Neural progenitor cell (in vitro differentiated cells): Measurements from ENCODE around the gene SCAANT1.

Source experiments
- EZH2 ChIP-seq: fragments of 200-600 bp; sonication (generic); IDR thresholded peaks from 2 replicates; pipeline ENCODE4 v1.6.1; 2017; ENCODE audit warnings: antibody characterized with exemption, mild to moderate bottlenecking, moderate library complexity
- TF ChIP-seq, protein P1 (sequence below): fragments of 200-600 bp; sonication (generic); IDR thresholded peaks from 2 replicates; pipeline ENCODE4 v1.5.1; 2017; ENCODE audit warnings: antibody characterized with exemption, mild to moderate bottlenecking

DNA sequence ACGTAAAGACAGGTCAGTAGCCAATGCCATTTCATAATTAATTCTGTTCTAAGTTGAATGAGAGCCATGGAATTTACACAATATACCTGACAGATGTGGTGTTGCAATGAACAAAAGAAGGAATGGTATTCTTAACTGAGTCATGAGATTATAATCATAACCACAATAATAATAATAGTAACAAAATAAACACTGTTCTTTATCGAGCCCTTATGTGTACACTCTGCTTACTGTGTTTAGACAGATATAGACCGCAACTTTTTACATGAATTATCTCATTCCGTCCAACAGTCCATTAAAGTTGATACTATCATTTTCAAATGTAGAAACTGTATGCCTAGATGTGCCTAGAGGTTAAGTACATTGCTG is 28.2 kb upstream of the SCAANT1 start:
- TF ChIP-seq, protein P1, sequence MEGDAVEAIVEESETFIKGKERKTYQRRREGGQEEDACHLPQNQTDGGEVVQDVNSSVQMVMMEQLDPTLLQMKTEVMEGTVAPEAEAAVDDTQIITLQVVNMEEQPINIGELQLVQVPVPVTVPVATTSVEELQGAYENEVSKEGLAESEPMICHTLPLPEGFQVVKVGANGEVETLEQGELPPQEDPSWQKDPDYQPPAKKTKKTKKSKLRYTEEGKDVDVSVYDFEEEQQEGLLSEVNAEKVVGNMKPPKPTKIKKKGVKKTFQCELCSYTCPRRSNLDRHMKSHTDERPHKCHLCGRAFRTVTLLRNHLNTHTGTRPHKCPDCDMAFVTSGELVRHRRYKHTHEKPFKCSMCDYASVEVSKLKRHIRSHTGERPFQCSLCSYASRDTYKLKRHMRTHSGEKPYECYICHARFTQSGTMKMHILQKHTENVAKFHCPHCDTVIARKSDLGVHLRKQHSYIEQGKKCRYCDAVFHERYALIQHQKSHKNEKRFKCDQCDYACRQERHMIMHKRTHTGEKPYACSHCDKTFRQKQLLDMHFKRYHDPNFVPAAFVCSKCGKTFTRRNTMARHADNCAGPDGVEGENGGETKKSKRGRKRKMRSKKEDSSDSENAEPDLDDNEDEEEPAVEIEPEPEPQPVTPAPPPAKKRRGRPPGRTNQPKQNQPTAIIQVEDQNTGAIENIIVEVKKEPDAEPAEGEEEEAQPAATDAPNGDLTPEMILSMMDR = no peak
- TF ChIP-seq EZH2 = no peak
